NCI-H2107 treated with DMSO at 0.1 percent for 48 hours (cell line): ENCODE results near the gene SGTA.

ENCODE experiments used
- DNase-seq: peaks from one replicate; lab custom pipeline; 2025; ENCODE audit not compliant: unreplicated experiment; lab: John Stamatoyannopoulos, UW

The SGTA gene

GRCh38 chr19:2756477-2756876 lies 26.6 kb downstream of the SGTA start:
- DNase-seq = no peak

- DNase-seq = no peak
These were observed 27.3 kb downstream of the SGTA start for GRCh38 chr19:2755811-2756210.

GRCh38 chr19:2755448-2755705 lies 27.7 kb downstream of the SGTA start:
- no peak for DNase-seq

- DNase-seq = no peak
These were observed 28.2 kb downstream of the SGTA start for GRCh38 chr19:2754659-2755447.

GRCh38 chr19:2751438-2751830 lies 31.6 kb downstream of the SGTA start:
- no peak for DNase-seq

GRCh38 chr19:2750808-2751437 lies 32.1 kb downstream of the SGTA start:
- DNase-seq = no peak

GRCh38 chr19:2747349-2747748 lies 35.7 kb downstream of the SGTA start:
- DNase-seq = no peak

GRCh38 chr19:2744113-2744512 lies 39.0 kb downstream of the SGTA start:
- DNase-seq = no peak

GRCh38 chr19:2743099-2743498 lies 40.0 kb downstream of the SGTA start:
- DNase-seq = no peak

- DNase-seq = no peak
These were observed 42.8 kb downstream of the SGTA start for GRCh38 chr19:2740314-2740656.

GRCh38 chr19:2739602-2740313 lies 43.3 kb downstream of the SGTA start, which contains the start of gene SLC39A3:
Gene SLC39A3, minus strand, starts transcription at chr19:2740017. Its CDS starts 2,760 bp downstream, at chr19:2737257.
- peak; percentile 86 for DNase-seq

- DNase-seq = no peak
These were observed 46.4 kb downstream of the SGTA start for GRCh38 chr19:2736550-2737190.

GRCh38 chr19:2735374-2735773 lies 47.7 kb downstream of the SGTA start:
- DNase-seq = no peak

- no peak for DNase-seq
These were observed 48.3 kb downstream of the SGTA start for GRCh38 chr19:2734589-2735288.

- DNase-seq = no peak
These were observed 49.0 kb downstream of the SGTA start for GRCh38 chr19:2733930-2734588.

GRCh38 chr19:2732883-2733282 lies 50.2 kb downstream of the SGTA start:
- no peak for DNase-seq

GRCh38 chr19:2732157-2732725 lies 50.8 kb downstream of the SGTA start:
- no peak for DNase-seq

- DNase-seq = no peak
These were observed 51.7 kb downstream of the SGTA start for GRCh38 chr19:2731181-2731995.
